ENCODE data around the gene ZNF362.

GRCh38 chr1:33221385-33221758, 34.9 kb upstream of the ZNF362 start:
- TF ChIP-seq CTCF (conservative IDR thresholded peaks at IDR 0.05), result no peak
- no peak for TF ChIP-seq ZFX (IDR thresholded peaks at IDR 0.05)
